ENCODE results near the gene ZNF784.

GRCh38 chr19:55666343-55667005 lies 42.1 kb upstream of the ZNF784 start:
- TF ChIP-seq CTCF (IDR thresholded peaks at IDR 0.05; ENCODE audit: low read depth, low read length) (no peak), EZH2phosphoT487 (IDR thresholded peaks at IDR 0.05; ENCODE audit: low read depth) (no peak)
